ENCODE measurements around the gene APOL1. TPM values are rescaled to one million over a fixed set of nuclear protein-coding genes. Genes with fewer than 3 reads are reported as not detected.

Gene APOL1
- polyA plus RNA-seq, 2 of the 4 experiments (the other 2 are of a cell fraction) = 2.0 to 6.5 TPM

DNA sequence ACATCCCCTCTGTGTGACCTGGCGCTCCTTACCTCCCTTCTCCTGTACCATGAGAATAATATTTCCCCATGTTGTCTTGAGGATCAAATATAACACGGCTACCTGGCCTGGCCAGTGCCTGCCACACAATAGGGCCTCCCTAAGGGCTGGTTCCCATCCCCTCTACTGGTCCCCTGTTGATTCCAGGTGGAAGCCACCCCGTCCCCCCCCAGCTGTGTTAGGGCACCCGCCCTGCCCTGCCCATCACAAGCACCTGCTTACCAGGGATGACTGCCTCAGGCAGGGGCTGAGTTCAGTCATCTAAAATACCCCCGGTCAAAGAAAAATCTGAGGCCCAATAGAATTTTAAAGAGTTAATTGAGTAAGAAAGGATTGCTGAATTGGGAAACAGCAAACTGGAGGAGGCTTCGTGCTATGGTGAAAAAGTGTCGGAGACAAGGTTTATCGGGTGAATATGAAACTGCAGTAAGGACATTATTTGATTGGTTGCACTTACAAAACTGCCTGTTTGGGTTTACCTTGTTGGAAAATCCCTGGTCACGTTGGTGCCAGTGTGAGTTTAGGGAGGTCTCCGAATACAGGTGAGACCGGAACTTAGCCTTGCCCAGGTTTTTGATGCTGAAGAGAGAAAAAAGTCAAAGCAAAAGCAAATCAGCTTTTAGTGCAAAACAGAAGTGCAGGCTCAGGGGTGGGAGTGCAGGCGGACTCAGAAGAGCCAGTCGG lies 5.2 kb downstream of the APOL1 start:
- ChIA-PET POLR2A (no interaction called here), CTCF (interaction anchor here (1.2 kb wide), 1 partner anchor 44 kb away, joined by 3 read pairs; no protein-coding TSS in a partner anchor)
- Histone ChIP-seq H3K27ac (no peak overlapping the region), H3K9me3 (no peaks in the 10 kb centered on the region), H3K4me1 (peaks cover 22% of the 10 kb centered on the region), H3K4me3 (no peak overlapping the region), H3K4me2 (no peak overlapping the region)
- WGBS (ENCODE audit: missing lambda C conversion rate) = 88% methylated on average over 10 of the region's 13 CpGs
- no peak for DNase-seq (ENCODE audit: low read depth in 1 of 2, low spot score in 1 of 2)
- no peak for ATAC-seq
- TF ChIP-seq JUN (IDR thresholded peaks at IDR 0.05) (no peak), NPAS2 (CRISPR knock-in tag; IDR thresholded peaks at IDR 0.05; ENCODE audit: borderline replicate concordance) (no peak), SREBF2 (IDR thresholded peaks at IDR 0.05) (no peak)
- FAIRE-seq = no peak

DNA sequence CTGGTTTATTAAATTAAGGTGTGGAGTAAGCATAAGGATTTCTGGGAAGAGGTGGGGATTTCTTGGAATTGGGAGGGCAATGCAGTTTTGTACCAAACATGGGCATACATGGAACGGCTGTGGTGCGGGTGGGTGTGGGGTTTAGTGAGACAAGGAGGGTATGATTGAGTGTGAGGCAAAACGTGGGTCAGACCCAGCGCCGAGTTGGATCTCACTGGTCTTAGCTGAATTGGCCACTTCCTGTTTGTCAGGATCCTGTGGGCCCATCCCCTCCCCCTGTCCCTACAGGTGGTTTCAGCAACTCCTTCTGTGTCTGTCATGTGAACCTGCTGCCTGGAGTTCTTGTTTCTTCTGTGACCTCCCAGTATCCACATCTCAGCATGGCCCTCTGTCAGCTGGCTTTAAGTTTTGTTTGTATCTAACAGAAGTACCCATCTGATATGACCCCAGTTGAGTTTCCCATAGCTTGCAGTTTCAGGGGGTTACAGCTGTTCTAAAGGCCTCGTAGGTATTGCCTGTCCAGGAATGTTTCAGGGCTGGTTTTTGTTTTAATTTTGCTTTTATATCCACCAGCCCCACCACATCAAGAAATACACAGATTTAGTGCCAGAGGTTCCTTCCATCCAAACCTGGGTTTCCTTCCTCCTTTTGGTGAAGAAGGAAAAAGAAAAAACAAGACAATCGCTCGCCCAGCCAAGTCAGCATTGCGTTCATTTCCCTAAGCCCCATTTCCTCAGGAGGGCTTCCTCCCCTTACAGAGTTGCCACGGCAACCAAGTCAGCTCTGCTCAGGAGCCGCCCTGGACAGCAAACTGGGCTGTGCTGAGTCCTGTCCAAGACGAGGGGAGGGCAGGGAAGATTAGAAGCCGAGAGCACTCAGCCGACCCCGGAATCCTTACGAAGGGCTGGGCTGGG lies 6.0 kb downstream of the APOL1 start:
- ATAC-seq = no peak
- no peak for FAIRE-seq
- no peak for DNase-seq (ENCODE audit: low read depth in 1 of 2, low spot score in 1 of 2)
- TF ChIP-seq, protein P1, sequence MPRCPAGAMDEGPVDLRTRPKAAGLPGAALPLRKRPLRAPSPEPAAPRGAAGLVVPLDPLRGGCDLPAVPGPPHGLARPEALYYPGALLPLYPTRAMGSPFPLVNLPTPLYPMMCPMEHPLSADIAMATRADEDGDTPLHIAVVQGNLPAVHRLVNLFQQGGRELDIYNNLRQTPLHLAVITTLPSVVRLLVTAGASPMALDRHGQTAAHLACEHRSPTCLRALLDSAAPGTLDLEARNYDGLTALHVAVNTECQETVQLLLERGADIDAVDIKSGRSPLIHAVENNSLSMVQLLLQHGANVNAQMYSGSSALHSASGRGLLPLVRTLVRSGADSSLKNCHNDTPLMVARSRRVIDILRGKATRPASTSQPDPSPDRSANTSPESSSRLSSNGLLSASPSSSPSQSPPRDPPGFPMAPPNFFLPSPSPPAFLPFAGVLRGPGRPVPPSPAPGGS (IDR thresholded peaks at IDR 0.05) = no peak
- TF ChIP-seq BHLHE40 (IDR thresholded peaks at IDR 0.05; ENCODE audit: low read depth, low read length) = no peak
- TF ChIP-seq, protein P2, sequence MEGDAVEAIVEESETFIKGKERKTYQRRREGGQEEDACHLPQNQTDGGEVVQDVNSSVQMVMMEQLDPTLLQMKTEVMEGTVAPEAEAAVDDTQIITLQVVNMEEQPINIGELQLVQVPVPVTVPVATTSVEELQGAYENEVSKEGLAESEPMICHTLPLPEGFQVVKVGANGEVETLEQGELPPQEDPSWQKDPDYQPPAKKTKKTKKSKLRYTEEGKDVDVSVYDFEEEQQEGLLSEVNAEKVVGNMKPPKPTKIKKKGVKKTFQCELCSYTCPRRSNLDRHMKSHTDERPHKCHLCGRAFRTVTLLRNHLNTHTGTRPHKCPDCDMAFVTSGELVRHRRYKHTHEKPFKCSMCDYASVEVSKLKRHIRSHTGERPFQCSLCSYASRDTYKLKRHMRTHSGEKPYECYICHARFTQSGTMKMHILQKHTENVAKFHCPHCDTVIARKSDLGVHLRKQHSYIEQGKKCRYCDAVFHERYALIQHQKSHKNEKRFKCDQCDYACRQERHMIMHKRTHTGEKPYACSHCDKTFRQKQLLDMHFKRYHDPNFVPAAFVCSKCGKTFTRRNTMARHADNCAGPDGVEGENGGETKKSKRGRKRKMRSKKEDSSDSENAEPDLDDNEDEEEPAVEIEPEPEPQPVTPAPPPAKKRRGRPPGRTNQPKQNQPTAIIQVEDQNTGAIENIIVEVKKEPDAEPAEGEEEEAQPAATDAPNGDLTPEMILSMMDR (IDR thresholded peaks at IDR 0.05) = no peak
- no peak for TF ChIP-seq ZC3H11A (IDR thresholded peaks at IDR 0.05)
- TF ChIP-seq, protein P3, sequence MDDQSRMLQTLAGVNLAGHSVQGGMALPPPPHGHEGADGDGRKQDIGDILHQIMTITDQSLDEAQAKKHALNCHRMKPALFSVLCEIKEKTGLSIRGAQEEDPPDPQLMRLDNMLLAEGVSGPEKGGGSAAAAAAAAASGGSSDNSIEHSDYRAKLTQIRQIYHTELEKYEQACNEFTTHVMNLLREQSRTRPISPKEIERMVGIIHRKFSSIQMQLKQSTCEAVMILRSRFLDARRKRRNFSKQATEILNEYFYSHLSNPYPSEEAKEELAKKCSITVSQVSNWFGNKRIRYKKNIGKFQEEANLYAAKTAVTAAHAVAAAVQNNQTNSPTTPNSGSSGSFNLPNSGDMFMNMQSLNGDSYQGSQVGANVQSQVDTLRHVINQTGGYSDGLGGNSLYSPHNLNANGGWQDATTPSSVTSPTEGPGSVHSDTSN (IDR thresholded peaks at IDR 0.05) = no peak
- no peak for TF ChIP-seq EP300 (IDR thresholded peaks at IDR 0.05)
- TF ChIP-seq RAD21 (conservative IDR thresholded peaks at IDR 0.05 in 1 of 2, IDR thresholded peaks at IDR 0.05 in 1 of 2) = no peak
- no peak for TF ChIP-seq KDM1A (IDR thresholded peaks at IDR 0.05; ENCODE audit: low read depth)
- no peak for TF ChIP-seq CEBPB (IDR thresholded peaks at IDR 0.05)
- TF ChIP-seq EHMT2 (IDR thresholded peaks at IDR 0.05; ENCODE audit: low read depth) = no peak
- no peak for TF ChIP-seq CHD4 (IDR thresholded peaks at IDR 0.05; ENCODE audit: borderline replicate concordance)
- TF ChIP-seq, protein P4, sequence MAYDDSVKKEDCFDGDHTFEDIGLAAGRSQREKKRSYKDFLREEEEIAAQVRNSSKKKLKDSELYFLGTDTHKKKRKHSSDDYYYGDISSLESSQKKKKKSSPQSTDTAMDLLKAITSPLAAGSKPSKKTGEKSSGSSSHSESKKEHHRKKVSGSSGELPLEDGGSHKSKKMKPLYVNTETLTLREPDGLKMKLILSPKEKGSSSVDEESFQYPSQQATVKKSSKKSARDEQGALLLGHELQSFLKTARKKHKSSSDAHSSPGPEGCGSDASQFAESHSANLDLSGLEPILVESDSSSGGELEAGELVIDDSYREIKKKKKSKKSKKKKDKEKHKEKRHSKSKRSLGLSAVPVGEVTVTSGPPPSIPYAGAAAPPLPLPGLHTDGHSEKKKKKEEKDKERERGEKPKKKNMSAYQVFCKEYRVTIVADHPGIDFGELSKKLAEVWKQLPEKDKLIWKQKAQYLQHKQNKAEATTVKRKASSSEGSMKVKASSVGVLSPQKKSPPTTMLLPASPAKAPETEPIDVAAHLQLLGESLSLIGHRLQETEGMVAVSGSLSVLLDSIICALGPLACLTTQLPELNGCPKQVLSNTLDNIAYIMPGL (CRISPR knock-in tag; IDR thresholded peaks at IDR 0.05; ENCODE audit: borderline replicate concordance) = no peak
- no peak for TF ChIP-seq POLR2A (IDR thresholded peaks at IDR 0.05; ENCODE audit: low read length)
- no peak overlapping the region for H3K27ac ChIP-seq
- H3K4me2 ChIP-seq = no peak overlapping the region
- WGBS (ENCODE audit: missing lambda C conversion rate) = 77% methylated on average over 15 of the region's 16 CpGs
- no peaks in the 10 kb centered on the region for H3K9me3 ChIP-seq
- ChIA-PET POLR2A (no interaction called here), CTCF (interaction anchor here (1.2 to 1.3 kb wide), 2 partner anchors 19 to 43 kb away, joined by 3 read pairs; no protein-coding TSS in a partner anchor)
- peaks cover 13% of the 10 kb centered on the region for H3K4me1 ChIP-seq
- no peak overlapping the region for H3K4me3 ChIP-seq
